GM19238 (cell line): Measurements from ENCODE around the gene CD300E.
"Not testable (repeated sequence)": the region's sequence is repeated elsewhere in the genome, so short reads cannot be mapped to it uniquely, and the experiment has no call there.

ENCODE experiments used
- DNase-seq: peaks from one replicate; pipeline ENCODE4 v3.0.0; 2011; ENCODE audit warnings: low spot score; ENCODE audit not compliant: insufficient read length

CD300E gene

DNA sequence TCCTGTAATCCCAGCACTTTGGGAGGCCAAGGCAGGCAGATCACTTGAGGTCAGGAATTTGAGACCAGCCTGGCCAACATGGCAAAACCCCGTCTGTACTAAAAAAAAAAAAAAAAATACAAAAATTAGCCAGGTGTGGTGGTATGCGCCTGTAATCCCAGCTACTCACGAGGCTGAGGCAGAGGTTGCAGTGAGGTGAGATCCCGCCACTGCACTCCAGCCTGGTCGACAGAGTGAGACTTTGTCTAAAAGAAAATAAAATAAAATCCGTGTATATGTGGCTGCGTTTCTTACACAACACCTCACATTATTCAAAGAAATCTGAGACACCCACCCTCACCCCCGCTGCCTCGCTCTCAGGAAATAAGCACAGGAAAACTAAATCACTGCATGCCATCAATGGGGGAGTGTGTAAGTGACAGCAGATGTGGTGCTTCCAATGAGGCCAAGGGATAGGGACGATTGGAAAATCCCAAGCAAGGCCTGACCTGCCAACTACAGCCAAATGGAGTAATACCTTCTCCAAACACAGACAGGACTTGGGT lies 13.1 kb upstream of the CD300E start:
- DNase-seq: not testable (repeated sequence)

GRCh38 chr17:74635418-74635817 lies 11.9 kb upstream of the CD300E start:
- no peak for DNase-seq

GRCh38 chr17:74633326-74633725 lies 9.8 kb upstream of the CD300E start:
- no peak for DNase-seq

DNA sequence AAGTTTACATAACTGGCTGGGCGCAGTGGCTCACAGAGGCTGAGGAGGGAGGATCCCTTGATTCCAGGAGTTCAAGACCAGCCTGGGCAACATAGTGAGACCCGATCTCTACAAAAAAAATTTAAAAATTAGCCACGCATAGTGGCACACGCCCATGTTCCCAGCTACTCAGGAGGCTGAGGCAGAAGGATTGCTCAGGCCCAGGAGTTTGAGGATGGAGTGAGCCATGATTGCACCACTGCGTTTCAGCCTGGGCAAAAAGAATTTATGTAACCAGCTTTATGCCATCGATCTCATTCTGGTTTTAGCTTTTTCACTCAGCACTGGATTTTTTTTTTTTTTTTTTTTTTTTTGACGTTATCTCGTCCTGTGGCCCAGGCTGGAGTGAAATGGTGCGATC lies 9.1 kb upstream of the CD300E start:
- DNase-seq: no peak

DNA sequence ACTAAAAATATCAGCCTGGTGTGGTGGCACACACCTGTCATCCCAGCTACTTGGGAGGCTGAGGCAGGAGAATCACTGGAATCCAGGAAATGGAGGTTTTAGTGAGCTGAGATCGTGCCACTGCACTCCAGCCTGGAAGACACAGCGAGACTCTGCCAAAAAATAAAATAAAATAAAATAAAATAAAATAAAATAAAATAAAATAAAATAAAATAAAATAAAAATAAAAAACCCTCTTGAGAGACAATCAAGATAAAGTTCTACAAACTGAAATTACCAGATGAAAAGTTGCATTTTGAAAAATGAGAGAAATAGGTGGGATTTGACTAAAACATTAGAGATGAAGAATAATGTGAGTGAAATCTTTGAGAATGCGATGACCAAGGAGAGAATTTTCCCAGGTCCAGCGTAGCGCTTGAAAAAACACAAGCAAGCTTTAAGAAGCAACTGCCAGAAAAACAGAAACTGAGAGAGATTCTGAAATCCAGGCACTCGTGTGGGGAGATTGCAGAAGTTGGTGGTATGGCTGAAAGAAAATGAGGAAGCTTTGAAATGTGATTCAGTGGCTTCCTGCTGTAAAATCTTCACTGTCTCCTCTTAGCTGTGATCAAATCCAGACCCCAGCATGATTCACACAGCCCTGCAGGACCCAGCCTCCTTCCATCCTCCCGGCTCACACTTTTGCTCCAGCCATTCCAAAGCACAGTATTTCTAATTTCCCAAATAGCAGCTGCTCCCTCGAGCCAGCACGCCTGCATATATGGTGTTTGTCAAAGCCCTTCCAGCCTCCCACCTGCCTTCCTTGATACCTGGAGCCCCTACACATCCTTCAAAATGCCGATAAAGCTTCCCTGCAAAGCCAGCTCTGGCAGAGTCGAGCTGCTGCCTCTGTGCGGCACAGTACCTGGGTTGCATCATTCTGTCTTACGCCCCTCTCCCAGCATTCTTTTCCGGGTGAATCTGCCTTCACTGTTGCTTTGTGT lies 8.2 kb upstream of the CD300E start:
- no peak for DNase-seq

DNA sequence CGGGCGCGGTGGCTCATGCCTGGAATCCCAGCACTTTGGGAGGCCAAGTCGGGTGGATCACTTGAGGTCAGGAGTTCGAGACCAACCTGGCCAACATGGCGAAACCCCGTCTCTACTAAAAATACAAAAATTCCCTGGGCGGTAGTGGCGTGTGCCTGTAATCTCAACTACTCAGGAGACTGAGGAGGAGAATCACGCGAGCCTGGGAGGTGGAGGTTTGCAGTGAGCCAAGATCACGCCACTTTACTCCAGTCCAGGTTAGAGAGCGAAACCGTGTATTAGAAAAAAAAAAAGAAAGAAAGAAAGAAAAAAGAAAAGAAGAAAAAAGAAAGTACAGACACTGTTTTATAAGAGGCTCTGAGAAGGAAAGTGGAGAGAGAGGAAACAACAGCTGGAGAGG lies 6.7 kb upstream of the CD300E start:
- not testable (repeated sequence) for DNase-seq

DNA sequence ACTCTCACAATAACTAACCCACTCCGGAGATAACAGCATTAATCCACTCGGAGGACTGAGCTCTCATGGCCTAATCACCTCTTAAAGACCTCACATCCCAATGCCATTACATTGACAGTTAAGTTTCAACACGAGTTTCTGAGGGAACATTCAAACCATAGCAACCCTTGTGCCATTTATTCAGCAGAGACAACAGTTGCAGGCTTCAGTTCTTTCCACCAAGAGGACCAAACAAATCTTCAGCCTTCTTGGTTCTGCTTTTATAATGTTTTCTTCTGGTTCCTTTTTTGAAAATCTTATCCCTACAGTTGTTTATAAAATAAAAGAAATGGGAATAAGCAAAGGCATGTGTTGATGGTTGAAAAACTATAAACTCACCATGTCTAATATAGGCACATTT lies 2.1 kb upstream of the CD300E start:
- DNase-seq: no peak

GRCh38 chr17:74624131-74624530 lies 593 bp upstream of the CD300E start:
- no peak for DNase-seq

- no peak for DNase-seq
These were observed 4.4 kb downstream of the CD300E start for GRCh38 chr17:74619077-74619673.

DNA sequence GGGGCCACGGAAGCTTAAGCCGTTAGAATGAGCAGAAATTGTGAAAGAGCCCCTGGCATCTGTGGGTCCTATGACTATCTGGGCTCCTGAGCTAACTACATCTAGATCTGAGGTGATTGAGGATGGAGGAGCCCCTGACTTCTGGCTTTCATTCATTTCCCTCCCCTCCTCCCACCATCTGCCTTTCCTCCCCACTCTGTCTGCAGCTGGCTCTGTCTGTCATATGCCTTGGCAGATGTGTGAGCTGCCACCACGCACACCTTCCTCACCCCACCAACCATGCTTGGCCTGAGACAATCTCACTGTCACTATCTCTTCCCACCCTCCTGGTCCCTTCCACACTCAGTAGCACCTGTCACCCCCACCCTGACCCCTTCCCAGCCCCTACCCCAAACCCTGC lies 5.1 kb downstream of the CD300E start:
- DNase-seq: no peak

- no peak for DNase-seq
These were observed 6.8 kb downstream of the CD300E start for GRCh38 chr17:74616696-74617095.

DNA sequence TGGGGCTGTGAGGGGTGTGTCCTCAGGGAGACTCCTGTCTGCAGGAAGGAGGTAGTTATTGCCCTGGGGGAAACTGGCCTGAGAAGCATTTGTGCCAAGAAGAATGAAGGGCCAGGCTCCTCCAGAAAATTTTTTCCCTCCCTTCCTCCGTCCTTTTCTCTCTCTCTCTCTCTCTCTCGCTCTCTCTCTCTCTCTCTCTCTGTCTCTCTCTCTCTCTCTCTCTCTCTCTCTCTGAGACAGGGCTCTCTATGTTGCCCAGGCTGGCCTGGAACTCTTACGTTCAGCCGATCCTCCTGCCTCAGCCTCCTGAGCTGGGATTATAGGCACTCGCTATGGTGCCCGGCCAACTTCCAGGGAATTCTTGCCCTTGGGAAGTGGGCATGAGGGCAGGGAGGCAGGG lies 11.5 kb downstream of the CD300E start:
- DNase-seq: no peak

GRCh38 chr17:74610108-74610507 lies 13.4 kb downstream of the CD300E start:
- DNase-seq: no peak

GRCh38 chr17:74608511-74608910 lies 15.0 kb downstream of the CD300E start:
- no peak for DNase-seq

DNA sequence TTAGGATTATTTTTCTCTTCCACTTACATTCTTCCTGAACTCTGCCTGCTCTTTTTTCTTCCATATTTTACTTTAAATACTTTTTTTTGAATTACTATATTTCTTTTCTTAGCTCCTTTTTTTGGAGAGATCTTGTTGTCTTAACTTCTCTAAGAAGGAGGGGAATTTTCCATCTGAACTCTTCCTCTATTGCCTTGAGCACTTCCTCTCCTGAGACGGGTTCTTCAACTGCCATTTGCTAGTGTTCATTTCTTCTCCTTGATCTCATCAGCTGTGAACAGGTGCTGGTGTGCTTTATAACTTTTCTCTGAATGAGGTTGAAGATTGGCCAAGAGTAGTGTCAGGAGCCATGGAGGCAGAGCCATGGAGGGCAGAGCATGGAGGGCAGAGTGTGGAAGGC lies 16.3 kb downstream of the CD300E start:
- no peak for DNase-seq

- no peak for DNase-seq
These were observed 17.5 kb downstream of the CD300E start for GRCh38 chr17:74606050-74606449.

GRCh38 chr17:74605361-74605760 lies 18.2 kb downstream of the CD300E start:
- no peak for DNase-seq

DNA sequence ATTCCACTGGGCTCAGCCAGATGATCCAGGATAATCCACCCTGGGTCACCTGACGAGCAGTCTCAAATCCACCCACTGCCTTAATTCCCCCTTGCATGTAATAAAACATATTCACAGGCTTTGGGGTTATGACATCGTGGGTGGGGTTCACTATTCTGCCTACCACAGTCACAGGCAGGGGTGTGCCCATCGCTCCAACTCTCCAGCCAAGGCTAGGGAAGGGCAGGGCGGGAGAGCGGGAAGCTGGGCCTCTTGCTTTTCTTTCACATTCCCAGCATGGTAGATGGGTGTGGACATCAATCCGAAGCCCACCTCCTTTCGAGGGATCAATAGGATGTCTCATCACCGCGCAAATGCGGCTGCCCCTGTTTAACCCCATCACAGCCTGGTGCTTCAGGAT lies 18.8 kb downstream of the CD300E start:
- DNase-seq: no peak

DNA sequence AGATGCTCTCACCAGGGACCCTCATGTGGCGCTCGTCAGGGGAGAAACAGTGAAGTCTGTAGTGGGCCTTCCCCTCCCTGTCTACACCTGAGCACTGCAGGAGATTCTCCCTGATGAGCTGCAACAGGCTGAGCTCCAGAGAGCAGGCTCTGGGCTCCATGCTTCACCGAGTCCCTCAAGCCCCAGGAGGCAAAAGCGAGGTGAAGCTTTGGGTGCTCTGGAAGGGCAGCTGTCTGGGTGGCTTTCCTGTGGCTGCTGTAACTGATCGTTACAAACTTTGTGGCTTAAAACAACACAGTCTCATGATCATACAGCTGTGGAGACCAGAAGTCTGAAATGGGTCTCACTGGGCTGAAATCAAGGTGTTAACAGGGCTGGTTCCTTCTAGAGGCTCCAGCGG lies 19.3 kb downstream of the CD300E start:
- no peak for DNase-seq

DNA sequence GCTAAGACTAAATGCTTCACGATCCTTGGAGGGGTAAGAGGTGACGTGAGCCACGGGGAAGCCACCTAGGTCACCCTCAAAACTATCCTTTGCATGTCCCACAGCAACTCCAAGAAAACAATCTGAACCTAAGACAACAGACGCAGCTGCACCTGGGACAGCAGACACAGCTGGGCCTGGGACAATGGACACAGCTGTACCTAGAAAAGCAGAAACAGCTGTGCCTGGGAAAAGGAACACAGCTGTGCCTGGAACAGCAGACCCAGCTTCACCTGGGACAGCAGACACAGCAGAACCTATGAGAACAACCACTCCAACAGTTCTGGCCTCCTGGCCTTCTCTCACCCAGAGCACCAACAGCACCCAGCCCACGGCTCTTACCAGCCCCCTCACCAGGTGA lies 19.8 kb downstream of the CD300E start:
- no peak for DNase-seq

- DNase-seq: no peak
These were observed 20.4 kb downstream of the CD300E start for GRCh38 chr17:74603037-74603635.

GRCh38 chr17:74601944-74602572 lies 21.5 kb downstream of the CD300E start:
- DNase-seq: peak; percentile 27
